Body of pancreas (tissue), 4 donors: ENCODE data around the gene PIEZO2.

ENCODE experiments used
- POLR2A ChIP-seq, 3 donors: fragments of 450-650 bp; IDR thresholded peaks; one replicate each; pipeline ENCODE4 v1.6.1; 2016; ENCODE audit warnings: antibody characterized with exemption in 3 of 3, mild to moderate bottlenecking in 2 of 3
- TF ChIP-seq, protein P1 (sequence below), 7 experiments: fragments of 450-650 bp in 4 of 7; fragments of 200-600 bp in 3 of 7; sonication (generic) in 3 of 7; IDR thresholded peaks; one replicate each; pipeline ENCODE4 v1.5.1; 2016 to 2019; ENCODE audit warnings: antibody characterized with exemption in 7 of 7

DNA sequence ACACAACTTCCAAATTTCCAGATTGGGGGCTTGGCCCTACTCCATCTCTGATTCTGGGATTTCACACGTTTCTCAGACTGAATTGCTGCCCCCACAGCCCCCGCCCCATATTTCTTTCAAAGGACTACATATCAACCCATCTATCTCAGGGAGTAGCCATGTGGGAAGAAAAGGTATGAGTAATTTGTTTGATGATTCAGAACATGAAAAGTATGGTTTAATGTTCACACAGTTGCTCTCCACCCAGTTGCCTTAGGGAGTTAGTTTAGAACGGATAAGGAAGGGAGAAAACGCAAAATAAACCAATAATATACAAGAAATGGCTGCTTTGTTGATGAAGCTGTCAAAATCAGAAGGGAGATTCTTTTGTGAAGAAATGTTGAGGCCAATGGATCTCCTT is 145.1 kb downstream of the PIEZO2 start:
- TF ChIP-seq POLR2A (IDR thresholded peaks at IDR 0.05) = no peak
- TF ChIP-seq, protein P1, sequence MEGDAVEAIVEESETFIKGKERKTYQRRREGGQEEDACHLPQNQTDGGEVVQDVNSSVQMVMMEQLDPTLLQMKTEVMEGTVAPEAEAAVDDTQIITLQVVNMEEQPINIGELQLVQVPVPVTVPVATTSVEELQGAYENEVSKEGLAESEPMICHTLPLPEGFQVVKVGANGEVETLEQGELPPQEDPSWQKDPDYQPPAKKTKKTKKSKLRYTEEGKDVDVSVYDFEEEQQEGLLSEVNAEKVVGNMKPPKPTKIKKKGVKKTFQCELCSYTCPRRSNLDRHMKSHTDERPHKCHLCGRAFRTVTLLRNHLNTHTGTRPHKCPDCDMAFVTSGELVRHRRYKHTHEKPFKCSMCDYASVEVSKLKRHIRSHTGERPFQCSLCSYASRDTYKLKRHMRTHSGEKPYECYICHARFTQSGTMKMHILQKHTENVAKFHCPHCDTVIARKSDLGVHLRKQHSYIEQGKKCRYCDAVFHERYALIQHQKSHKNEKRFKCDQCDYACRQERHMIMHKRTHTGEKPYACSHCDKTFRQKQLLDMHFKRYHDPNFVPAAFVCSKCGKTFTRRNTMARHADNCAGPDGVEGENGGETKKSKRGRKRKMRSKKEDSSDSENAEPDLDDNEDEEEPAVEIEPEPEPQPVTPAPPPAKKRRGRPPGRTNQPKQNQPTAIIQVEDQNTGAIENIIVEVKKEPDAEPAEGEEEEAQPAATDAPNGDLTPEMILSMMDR (IDR thresholded peaks at IDR 0.05) = no peak
